Tibial nerve (tissue), 4 donors: ENCODE results near the gene ECSIT. TPM values are rescaled to one million over a fixed set of nuclear protein-coding genes. Genes with fewer than 3 reads are reported as not detected.
A peak's percentile ranks its signal among the peaks of the same experiment; 100 is the strongest.

ENCODE experiments used
- DNase-seq, 2 donors: peaks; one replicate each; pipeline ENCODE4 v3.0.0-alpha.2; 2019; ENCODE audit warnings: low spot score in 2 of 2
- H3K27ac ChIP-seq, 4 donors: fragments of 200-600 bp; sonication (generic) in 3 of 4; one replicate each; pipeline ENCODE4 v1.5.1; 2017 to 2019; ENCODE audit warnings: mild to moderate bottlenecking in 1 of 4
- H3K27me3 ChIP-seq, 2 donors: fragments of 200-600 bp; sonication (generic) in 1 of 2; one replicate each; pipeline versions ENCODE4 v1.5.1 to v1.6.0; 2017 to 2019
- H3K36me3 ChIP-seq, 3 donors: fragments of 200-600 bp; sonication (generic); one replicate each; pipeline ENCODE4 v1.5.1; 2018 to 2019
- H3K4me1 ChIP-seq, 4 donors: fragments of 200-600 bp; sonication (generic) in 3 of 4; one replicate each; pipeline ENCODE4 v1.5.1; 2017 to 2019
- H3K4me3 ChIP-seq, 4 donors: fragments of 200-600 bp; sonication (generic) in 3 of 4; one replicate each; pipeline ENCODE4 v1.5.1; 2017 to 2019; ENCODE audit warnings: mild to moderate bottlenecking in 1 of 4, moderate library complexity in 1 of 4
- H3K9me3 ChIP-seq, 4 donors: fragments of 200-600 bp; sonication (generic) in 3 of 4; one replicate each; pipeline ENCODE4 v1.5.1; 2017 to 2019
- CTCF ChIP-seq, 5 experiments: fragments of 200-600 bp in 3 of 5; fragments of 450-650 bp in 2 of 5; sonication (generic) in 3 of 5; IDR thresholded peaks; one replicate each; pipeline ENCODE4 v1.5.1; 2016 to 2019; ENCODE audit warnings: antibody characterized with exemption in 5 of 5, mild to moderate bottlenecking in 3 of 5, moderate library complexity in 2 of 5
- EP300 ChIP-seq, 2 donors: sonication (generic); formaldehyde crosslinking; IDR thresholded peaks; one replicate each; pipeline ENCODE4 v1.6.1; 2017; ENCODE audit warnings: antibody characterized with exemption in 2 of 2, mild to moderate bottlenecking in 1 of 2
- POLR2A ChIP-seq, 2 donors: fragments of 450-650 bp; IDR thresholded peaks; one replicate each; pipeline ENCODE4 v1.6.1; 2017; ENCODE audit warnings: antibody characterized with exemption in 2 of 2, mild to moderate bottlenecking in 2 of 2, moderate library complexity in 2 of 2
- WGBS, 2 donors: methylation state at CpG; one replicate each; pipeline ENCODE4 v1.1.5; 2018; 5-methylcytosine and 5-hydroxymethylcytosine counted together
- total RNA-seq, 4 donors: library from RNA; depleted of rRNA; stranded (reverse); fragments of >200 nt; gene quantifications; one replicate each; pipeline ENCODE4 v1.1.0, GENCODE V29; 2016

ECSIT gene
- total RNA-seq, 4 donors from 2014 or later: 45.2 to 81.6 (median 58.4) TPM

- no peak overlapping the region for H3K4me3 ChIP-seq
- DNase-seq: no peak
- TF ChIP-seq EP300 (IDR thresholded peaks at IDR 0.05): no peak
- TF ChIP-seq CTCF (IDR thresholded peaks at IDR 0.05): no peak
- TF ChIP-seq POLR2A (IDR thresholded peaks at IDR 0.05): no peak
- H3K9me3 ChIP-seq: no peaks in the 10 kb centered on the region
- H3K4me1 ChIP-seq: peaks cover 0 to 26% (median 2%) of the 10 kb centered on the region in 4 donors
- WGBS, 2 donors: 73% methylated on average over 16 to 17 of the region's 20 CpGs
- H3K36me3 ChIP-seq: peaks cover 0 to 71% (median 10%) of the 10 kb centered on the region in 3 donors
- H3K27ac ChIP-seq: peak overlapping the region in 2 of 4 donors; percentile 25 to 26
- H3K27me3 ChIP-seq: no peaks in the 10 kb centered on the region
These were observed 23.9 kb upstream of the ECSIT start for GRCh38 chr19:11552666-11553372.

GRCh38 chr19:11551603-11552235, 22.8 kb upstream of the ECSIT start:
- H3K9me3 ChIP-seq: no peaks in the 10 kb centered on the region
- no peak overlapping the region for H3K4me3 ChIP-seq
- H3K27ac ChIP-seq: peak overlapping the region in 3 of 4 donors; percentile 25 to 66 (median 34)
- TF ChIP-seq CTCF (IDR thresholded peaks at IDR 0.05) (no peak), POLR2A (IDR thresholded peaks at IDR 0.05) (no peak), EP300 (IDR thresholded peaks at IDR 0.05) (no peak)
- H3K27me3 ChIP-seq: no peaks in the 10 kb centered on the region
- peaks cover 0 to 71% (median 10%) of the 10 kb centered on the region in 3 donors for H3K36me3 ChIP-seq
- H3K4me1 ChIP-seq: peaks cover 0 to 16% (median 0%) of the 10 kb centered on the region in 4 donors
- WGBS, 2 donors: 58 to 81% methylated on average over 23 to 25 of the region's 26 CpGs
- DNase-seq: no peak

GRCh38 chr19:11550265-11550664, 21.3 kb upstream of the ECSIT start:
- Histone ChIP-seq H3K27ac (no peak overlapping the region), H3K9me3 (no peaks in the 10 kb centered on the region), H3K4me3 (no peak overlapping the region), H3K27me3 (no peaks in the 10 kb centered on the region), H3K36me3 (peaks cover 0 to 58% (median 10%) of the 10 kb centered on the region in 3 donors), H3K4me1 (peaks cover 0 to 8% (median 0%) of the 10 kb centered on the region in 4 donors)
- DNase-seq: no peak
- 90 to 92% methylated on average over 8 of the region's 8 CpGs for WGBS, 2 donors
- TF ChIP-seq CTCF (IDR thresholded peaks at IDR 0.05): no peak
- no peak for TF ChIP-seq EP300 (IDR thresholded peaks at IDR 0.05)
- TF ChIP-seq POLR2A (IDR thresholded peaks at IDR 0.05): no peak

- no peaks in the 10 kb centered on the region for H3K27me3 ChIP-seq
- TF ChIP-seq CTCF (IDR thresholded peaks at IDR 0.05) (no peak), POLR2A (IDR thresholded peaks at IDR 0.05) (no peak), EP300 (IDR thresholded peaks at IDR 0.05) (no peak)
- H3K36me3 ChIP-seq: peaks cover 0 to 50% (median 9%) of the 10 kb centered on the region in 3 donors
- H3K27ac ChIP-seq: no peak overlapping the region
- H3K4me3 ChIP-seq: no peak overlapping the region
- WGBS, 2 donors: 88 to 92% methylated on average over 19 to 24 of the region's 24 CpGs
- peaks cover 0 to 8% (median 0%) of the 10 kb centered on the region in 4 donors for H3K4me1 ChIP-seq
- DNase-seq: no peak
- H3K9me3 ChIP-seq: no peaks in the 10 kb centered on the region
These were observed 20.5 kb upstream of the ECSIT start for GRCh38 chr19:11549386-11549953.
